GM18870 (cell line): ENCODE results near the gene ARID4B.
"Not testable (repeated sequence)": the region's sequence is repeated elsewhere in the genome, so short reads cannot be mapped to it uniquely, and the experiment has no call there.

Source experiments
- ATAC-seq: cut with Tn5 transposase; IDR thresholded peaks from one replicate; pipeline ENCODE4 v1.9.1; 2021; ENCODE audit warnings: moderate library complexity; ENCODE audit not compliant: unreplicated experiment

The ARID4B gene, protein sequence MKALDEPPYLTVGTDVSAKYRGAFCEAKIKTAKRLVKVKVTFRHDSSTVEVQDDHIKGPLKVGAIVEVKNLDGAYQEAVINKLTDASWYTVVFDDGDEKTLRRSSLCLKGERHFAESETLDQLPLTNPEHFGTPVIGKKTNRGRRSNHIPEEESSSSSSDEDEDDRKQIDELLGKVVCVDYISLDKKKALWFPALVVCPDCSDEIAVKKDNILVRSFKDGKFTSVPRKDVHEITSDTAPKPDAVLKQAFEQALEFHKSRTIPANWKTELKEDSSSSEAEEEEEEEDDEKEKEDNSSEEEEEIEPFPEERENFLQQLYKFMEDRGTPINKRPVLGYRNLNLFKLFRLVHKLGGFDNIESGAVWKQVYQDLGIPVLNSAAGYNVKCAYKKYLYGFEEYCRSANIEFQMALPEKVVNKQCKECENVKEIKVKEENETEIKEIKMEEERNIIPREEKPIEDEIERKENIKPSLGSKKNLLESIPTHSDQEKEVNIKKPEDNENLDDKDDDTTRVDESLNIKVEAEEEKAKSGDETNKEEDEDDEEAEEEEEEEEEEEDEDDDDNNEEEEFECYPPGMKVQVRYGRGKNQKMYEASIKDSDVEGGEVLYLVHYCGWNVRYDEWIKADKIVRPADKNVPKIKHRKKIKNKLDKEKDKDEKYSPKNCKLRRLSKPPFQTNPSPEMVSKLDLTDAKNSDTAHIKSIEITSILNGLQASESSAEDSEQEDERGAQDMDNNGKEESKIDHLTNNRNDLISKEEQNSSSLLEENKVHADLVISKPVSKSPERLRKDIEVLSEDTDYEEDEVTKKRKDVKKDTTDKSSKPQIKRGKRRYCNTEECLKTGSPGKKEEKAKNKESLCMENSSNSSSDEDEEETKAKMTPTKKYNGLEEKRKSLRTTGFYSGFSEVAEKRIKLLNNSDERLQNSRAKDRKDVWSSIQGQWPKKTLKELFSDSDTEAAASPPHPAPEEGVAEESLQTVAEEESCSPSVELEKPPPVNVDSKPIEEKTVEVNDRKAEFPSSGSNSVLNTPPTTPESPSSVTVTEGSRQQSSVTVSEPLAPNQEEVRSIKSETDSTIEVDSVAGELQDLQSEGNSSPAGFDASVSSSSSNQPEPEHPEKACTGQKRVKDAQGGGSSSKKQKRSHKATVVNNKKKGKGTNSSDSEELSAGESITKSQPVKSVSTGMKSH (N-terminal part only)

GRCh38 chr1:235327559-235328270 is at the start of gene ARID4B:
Gene ARID4B (minus strand): TSS chr1:235328179. CDS start chr1:235326919, 1,260 bp downstream.
- no peak for ATAC-seq

GRCh38 chr1:235375919-235376605 is 48.1 kb upstream of the ARID4B start:
- no peak for ATAC-seq

GRCh38 chr1:235369802-235370201 is 41.8 kb upstream of the ARID4B start:
- ATAC-seq = no peak

DNA sequence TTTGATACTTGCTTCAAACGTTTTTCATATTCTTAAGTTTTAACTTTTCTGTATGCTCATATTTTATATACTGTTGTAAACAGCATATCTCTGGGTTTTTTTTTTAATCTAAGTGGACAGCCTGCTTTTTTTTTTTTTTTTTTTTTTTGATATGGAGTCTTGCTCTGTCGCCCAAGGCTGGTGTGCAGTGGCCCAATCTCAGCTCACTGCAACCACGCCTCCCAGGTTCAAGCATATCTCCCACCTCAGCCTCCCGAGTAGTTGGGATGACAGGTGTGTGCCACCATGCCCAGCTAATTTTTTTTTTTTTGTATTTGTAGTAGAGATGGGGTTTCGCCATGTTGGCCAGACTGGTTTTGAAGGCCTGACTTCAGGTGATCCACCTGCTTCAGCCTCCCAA is 40.4 kb upstream of the ARID4B start:
- no peak for ATAC-seq

- ATAC-seq = peak; percentile 98
Measured at GRCh38 chr1:235367000-235367908, 39.3 kb upstream of the ARID4B start, which contains the start of gene TBCE. Gene TBCE (plus strand): TSS chr1:235367427. CDS start chr1:235380050, 12,623 bp downstream.

DNA sequence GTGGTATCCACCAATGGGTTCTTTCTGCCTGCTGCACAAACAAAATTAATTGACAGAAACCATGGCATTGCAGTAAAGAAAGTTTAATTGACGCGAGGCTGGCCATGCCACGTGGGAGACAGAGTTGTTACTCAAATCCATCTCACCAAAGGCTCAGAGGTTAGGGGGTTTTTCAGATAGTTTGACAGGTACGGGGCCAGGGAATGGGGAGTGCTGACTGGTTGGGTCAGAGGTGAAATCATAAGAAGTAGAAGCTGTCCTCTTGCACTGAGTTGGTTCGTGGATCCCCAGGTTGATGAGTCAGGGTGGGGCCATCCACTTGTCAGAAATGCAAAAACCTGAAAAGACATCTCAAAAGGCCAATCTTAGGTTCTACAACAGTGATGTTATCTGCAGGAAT is 38.3 kb upstream of the ARID4B start:
- ATAC-seq = no peak

DNA sequence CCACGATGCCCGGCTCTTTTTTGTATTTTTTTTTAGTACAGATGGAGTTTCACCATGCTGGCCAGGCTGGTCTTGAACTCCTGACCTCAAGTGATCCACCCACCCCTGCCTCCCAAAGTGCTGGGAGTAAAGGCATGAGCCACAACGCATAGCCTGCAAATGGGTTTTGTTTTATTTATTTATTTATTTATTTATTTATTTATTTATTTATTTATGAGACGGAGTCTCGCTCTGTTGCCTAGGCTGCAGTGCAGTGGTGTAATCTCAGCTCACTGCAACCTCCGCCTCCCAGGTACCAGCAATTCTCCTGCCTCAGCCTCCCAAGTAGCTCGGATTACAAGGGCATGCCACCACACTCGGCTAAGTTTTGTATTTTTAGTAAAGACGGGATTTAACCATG is 36.2 kb upstream of the ARID4B start:
- not testable (repeated sequence) for ATAC-seq

- ATAC-seq = no peak
Measured at GRCh38 chr1:235358899-235359298, 30.9 kb upstream of the ARID4B start.

DNA sequence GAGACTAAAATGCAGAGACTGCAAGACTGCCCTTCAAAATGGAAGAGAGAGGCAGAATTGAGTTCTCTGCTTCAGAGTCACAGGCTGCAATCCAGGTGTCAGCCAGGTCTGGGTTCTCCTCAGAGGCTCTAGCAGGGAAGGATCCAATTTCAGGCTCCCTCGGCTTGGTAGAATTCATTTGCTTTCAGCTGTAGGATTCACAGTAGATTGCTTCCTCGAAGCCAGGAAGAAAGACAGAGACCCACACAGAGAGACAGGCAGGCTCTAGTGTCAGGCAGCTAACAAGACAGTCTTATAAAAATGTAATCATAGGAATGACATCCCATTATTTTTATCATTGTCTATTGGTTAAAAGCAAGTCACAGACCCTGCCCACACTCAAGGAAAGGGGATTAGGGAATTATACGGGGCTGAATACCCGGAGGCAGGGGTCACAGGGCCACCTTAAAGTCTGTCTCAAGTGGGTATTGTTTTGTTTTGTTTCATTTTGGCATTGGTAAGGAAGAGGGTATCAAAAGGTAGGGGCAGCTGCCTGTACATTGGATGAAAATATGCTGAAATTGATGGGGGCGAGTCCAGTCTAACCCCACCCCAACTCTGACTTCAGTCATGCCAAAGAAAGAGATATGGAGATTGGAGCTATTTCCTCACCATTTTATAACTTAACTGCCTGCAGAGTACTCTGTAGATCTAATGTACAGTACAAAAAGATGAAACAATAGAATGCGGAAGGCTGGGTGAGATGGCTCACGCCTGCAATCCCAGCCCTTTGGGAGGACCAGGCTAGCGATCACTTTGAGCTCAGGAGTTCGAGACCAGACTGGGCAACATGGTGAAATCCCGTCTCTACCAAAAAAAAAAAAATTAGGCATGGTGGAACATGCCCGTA is 29.8 kb upstream of the ARID4B start:
- ATAC-seq = no peak

DNA sequence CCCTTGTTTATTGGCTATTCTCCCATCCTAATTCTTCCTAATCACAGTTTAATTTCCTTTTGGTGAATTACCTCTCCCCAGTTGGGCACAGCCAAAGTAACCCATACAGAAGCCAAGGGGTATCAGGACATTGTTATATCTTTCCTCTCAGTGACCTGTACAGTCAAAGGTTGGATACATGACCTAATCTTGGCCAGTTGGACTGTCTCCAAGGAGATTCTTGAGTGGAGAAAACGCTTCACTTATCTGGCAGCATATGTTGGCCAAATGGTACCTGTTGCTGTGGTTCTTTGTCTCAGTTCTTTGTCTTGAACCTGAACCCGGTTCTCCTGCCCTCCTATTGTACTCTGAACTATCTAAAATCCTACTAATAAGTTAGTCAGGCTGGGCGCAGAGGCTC is 23.9 kb upstream of the ARID4B start:
- no peak for ATAC-seq

DNA sequence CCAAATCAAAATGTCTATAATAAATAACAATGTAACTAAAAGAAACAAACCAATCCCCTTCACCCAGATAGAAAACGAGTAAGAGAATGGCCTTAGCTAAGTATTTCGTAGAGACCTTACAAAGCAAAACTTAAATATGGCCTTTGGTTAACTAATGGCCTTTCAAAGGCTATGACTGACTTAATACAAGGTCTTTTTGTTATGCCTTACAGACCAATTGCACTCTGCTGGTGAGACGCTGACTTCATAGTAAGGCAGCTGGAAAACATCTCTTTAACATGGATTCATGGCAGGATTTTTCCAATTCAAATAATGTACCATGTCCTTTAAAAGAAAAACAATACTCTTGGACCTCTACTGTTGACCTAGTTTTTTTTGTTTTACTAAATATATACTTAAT is 23.5 kb upstream of the ARID4B start:
- no peak for ATAC-seq

- ATAC-seq = no peak
Measured at GRCh38 chr1:235343726-235344125, 15.7 kb upstream of the ARID4B start.

GRCh38 chr1:235342471-235342870 is 14.5 kb upstream of the ARID4B start:
- ATAC-seq = no peak

DNA sequence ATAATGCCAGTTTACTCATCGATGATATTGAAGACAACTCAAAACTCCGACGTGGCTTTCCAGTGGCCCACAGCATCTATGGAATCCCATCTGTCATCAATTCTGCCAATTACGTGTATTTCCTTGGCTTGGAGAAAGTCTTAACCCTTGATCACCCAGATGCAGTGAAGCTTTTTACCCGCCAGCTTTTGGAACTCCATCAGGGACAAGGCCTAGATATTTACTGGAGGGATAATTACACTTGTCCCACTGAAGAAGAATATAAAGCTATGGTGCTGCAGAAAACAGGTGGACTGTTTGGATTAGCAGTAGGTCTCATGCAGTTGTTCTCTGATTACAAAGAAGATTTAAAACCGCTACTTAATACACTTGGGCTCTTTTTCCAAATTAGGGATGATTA is 14.1 kb upstream of the ARID4B start:
- no peak for ATAC-seq

DNA sequence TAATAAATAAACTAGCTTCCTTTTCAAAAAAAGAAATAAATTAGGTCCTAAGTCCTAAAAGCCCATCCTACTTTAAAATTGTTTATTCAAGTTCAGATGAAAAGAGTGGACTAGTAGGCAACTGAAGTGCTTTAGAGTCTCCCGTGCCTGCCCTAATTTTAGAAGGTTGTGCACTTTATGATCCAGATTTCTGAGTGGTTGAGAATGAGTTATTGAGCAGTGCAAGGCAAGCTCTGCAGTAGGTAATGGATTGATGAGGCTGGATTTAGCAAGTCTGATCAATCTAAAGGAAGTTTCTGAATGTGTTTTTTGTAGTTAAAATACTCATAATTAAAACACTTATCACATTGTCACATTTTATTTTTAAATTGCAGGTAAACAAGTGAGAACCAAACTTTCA is 13.4 kb upstream of the ARID4B start:
- no peak for ATAC-seq

- no peak for ATAC-seq
Measured at GRCh38 chr1:235339746-235340145, 11.8 kb upstream of the ARID4B start.

DNA sequence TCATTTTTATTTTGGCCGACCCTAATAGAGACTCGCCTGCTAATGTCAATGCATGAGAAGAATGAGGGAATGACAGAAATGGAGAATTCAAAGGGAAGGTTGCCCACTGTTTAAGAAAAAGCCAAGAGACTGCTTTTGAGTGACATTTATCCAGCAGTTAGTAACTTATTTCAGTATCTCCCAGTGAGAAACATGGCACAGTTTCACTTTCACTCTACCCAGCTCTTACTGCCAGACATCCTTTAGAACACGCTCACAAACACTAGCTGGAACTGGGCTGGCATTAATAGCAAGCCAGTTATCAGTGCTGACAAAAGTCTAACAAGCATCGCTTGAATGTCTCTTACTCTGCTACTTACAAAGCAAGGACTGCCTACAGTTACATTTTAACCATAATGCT is 8.9 kb upstream of the ARID4B start:
- no peak for ATAC-seq

DNA sequence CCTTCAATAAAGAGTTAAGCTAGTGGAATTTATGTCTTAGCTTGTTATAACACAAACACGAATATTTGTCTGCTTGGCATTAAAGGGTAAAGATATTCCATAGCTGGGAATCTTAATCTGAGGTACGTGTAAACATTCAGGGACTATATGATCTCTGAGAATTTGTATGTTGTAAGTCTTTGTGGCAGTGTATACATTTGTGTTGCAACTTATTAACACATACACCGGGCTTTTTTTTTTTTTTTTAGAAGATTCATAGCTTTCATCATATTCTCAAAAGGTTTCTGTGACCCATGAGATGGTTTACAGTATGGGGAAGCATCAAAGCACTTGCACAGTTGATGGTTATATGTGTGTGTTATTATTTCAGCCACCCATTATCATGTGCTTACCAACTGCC is 3.4 kb upstream of the ARID4B start:
- no peak for ATAC-seq
